Fibroblast of lung (primary cell): ENCODE data around the gene PPP2R1A. TPM values are rescaled to one million over a fixed set of nuclear protein-coding genes. Genes with fewer than 3 reads are reported as not detected.

ENCODE experiments used
- DNase-seq, 2 donors: peaks; one replicate each; pipeline versions ENCODE4 v3.0.0 to v3.0.0-alpha.2; 2010; ENCODE audit warnings: low read depth in 2 of 2
- H2AFZ ChIP-seq: 2 replicates; pipeline ENCODE4 v1.5.1; 2012; ENCODE audit warnings: low read length, control low read depth, inconsistent platforms
- H3K27ac ChIP-seq: 2 replicates; pipeline ENCODE4 v1.5.1; 2011; ENCODE audit warnings: low read length, control low read depth; ENCODE audit not compliant: insufficient read depth
- H3K27me3 ChIP-seq: 2 replicates; pipeline ENCODE4 v1.5.1; 2011; ENCODE audit warnings: mild to moderate bottlenecking, low read length; ENCODE audit not compliant: control insufficient read depth, insufficient read depth
- H3K36me3 ChIP-seq: 2 replicates; pipeline ENCODE4 v1.5.1; 2011; ENCODE audit warnings: low read length; ENCODE audit not compliant: control insufficient read depth, insufficient read depth
- H3K4me1 ChIP-seq: 2 replicates; pipeline ENCODE4 v1.5.1; 2011; ENCODE audit warnings: low read length; ENCODE audit not compliant: control insufficient read depth, insufficient read depth; ENCODE audit errors: extremely low read depth
- H3K4me2 ChIP-seq: 2 replicates; pipeline ENCODE4 v1.5.1; 2011; ENCODE audit warnings: low read length, control low read depth; ENCODE audit not compliant: insufficient read depth; ENCODE audit errors: extremely low read depth
- H3K4me3 ChIP-seq, 4 experiments: fragments of 200-600 bp in 1 of 4; sonication (generic) in 1 of 4; replicated peaks in 1 of 4; 2 replicates each; pipeline ENCODE4 v1.5.1; 2011 to 2016; ENCODE audit warnings: low read length in 4 of 4, low read depth in 3 of 4, mild to moderate bottlenecking in 3 of 4, control low read depth in 2 of 4, inconsistent platforms in 1 of 4, mixed read lengths in 1 of 4; ENCODE audit not compliant: insufficient read depth in 1 of 4; ENCODE audit errors: control extremely low read depth in 1 of 4
- H3K79me2 ChIP-seq: 2 replicates; pipeline ENCODE4 v1.5.1; 2012; ENCODE audit warnings: mild to moderate bottlenecking, low read length, inconsistent platforms; ENCODE audit not compliant: control insufficient read depth, insufficient read depth
- H3K9ac ChIP-seq: 2 replicates; pipeline ENCODE4 v1.5.1; 2011; ENCODE audit warnings: mild to moderate bottlenecking, low read length, control low read depth; ENCODE audit not compliant: insufficient read depth
- H3K9me3 ChIP-seq: 2 replicates; pipeline ENCODE4 v1.5.1; 2012; ENCODE audit warnings: low read depth, low read length; ENCODE audit not compliant: control insufficient read depth, insufficient read depth
- H4K20me1 ChIP-seq: 2 replicates; pipeline ENCODE4 v1.5.1; 2011; ENCODE audit warnings: low read length; ENCODE audit not compliant: control insufficient read depth, insufficient read depth; ENCODE audit errors: extremely low read depth
- EZH2 ChIP-seq: IDR thresholded peaks from 2 replicates; pipeline ENCODE4 v1.5.1; 2012; ENCODE audit warnings: low read length, control low read depth, mild to moderate bottlenecking; ENCODE audit errors: missing control alignments
- polyA plus RNA-seq, 2 donors: library from polyadenylated mRNA; depleted of rRNA in 1 of 2; stranded (reverse) in 1 of 2; unstranded in 1 of 2; fragments of >200 nt; gene quantifications; 2 replicates each; pipeline ENCODE4 v1.2.1, GENCODE V29; 2011 to 2012; ENCODE audit warnings: missing spikeins in 1 of 2
- total RNA-seq: library from RNA; depleted of rRNA; stranded (reverse); fragments of >200 nt; gene quantifications from 2 replicates; pipeline ENCODE4 v1.2.1, GENCODE V29; 2014
- TF ChIP-seq, protein P1 (sequence below), 2 donors: IDR thresholded peaks in 1 of 2; conservative IDR thresholded peaks in 1 of 2; 1 replicate in 1 of 2; 2 replicates in 1 of 2; pipeline ENCODE4 v1.5.1; 2011 to 2012; ENCODE audit warnings: low read length in 2 of 2, control low read depth in 1 of 2, inconsistent platforms in 1 of 2, low read depth in 1 of 2, mild to moderate bottlenecking in 1 of 2

PPP2R1A gene
- total and polyA plus RNA-seq, 2 donors (not counting 1 experiment from before 2014, with no cell fraction given): 115 to 171 TPM

DNA sequence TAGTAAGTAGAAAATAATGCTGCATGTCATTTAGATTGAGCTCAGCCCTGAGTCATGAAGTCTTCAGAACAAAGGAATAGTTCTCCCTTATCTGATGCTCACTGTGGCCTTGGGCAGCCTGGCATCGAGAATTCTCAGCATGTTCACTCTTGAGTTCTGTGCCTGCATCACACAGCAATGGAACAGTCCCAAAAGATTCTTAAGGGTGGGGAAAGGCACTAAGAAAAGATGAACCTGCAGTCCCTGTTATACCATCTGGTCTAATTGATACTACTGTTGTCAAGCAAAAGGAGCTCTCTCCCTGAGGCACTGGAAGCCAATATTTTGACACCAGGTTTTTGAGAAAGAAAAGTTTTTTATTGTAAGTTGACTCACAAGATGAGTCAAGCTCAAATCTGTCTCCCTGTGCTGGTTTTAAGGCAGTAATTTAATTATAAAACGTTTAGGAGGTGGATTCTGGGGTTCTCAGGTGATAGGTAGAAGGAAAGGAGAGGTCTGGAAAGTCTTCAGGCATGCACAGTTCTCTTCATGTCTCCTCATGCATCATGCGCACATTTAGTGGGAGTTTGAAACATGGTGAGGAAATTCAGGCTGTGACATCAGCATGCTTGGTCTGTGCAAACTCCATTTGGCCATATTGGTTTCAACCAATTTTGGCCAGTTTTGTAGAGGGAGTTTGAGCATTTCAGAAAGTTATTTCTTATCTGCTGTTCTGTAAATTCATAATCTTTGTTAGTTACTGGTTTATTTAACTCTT is 41.5 kb downstream of the PPP2R1A start:
- peaks cover 21% of the 10 kb centered on the region for H3K36me3 ChIP-seq
- H3K9me3 ChIP-seq: no peaks in the 10 kb centered on the region
- H3K4me2 ChIP-seq: no peak overlapping the region
- H3K9ac ChIP-seq: no peak overlapping the region
- no peaks in the 10 kb centered on the region for H4K20me1 ChIP-seq
- no peaks in the 10 kb centered on the region for H3K4me1 ChIP-seq
- no peak overlapping the region for H3K27ac ChIP-seq
- TF ChIP-seq, protein P1, sequence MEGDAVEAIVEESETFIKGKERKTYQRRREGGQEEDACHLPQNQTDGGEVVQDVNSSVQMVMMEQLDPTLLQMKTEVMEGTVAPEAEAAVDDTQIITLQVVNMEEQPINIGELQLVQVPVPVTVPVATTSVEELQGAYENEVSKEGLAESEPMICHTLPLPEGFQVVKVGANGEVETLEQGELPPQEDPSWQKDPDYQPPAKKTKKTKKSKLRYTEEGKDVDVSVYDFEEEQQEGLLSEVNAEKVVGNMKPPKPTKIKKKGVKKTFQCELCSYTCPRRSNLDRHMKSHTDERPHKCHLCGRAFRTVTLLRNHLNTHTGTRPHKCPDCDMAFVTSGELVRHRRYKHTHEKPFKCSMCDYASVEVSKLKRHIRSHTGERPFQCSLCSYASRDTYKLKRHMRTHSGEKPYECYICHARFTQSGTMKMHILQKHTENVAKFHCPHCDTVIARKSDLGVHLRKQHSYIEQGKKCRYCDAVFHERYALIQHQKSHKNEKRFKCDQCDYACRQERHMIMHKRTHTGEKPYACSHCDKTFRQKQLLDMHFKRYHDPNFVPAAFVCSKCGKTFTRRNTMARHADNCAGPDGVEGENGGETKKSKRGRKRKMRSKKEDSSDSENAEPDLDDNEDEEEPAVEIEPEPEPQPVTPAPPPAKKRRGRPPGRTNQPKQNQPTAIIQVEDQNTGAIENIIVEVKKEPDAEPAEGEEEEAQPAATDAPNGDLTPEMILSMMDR (conservative IDR thresholded peaks at IDR 0.05 in 1 of 2, IDR thresholded peaks at IDR 0.05 in 1 of 2; ENCODE audit: low read depth in 1 of 2, low read length in 2 of 2): no peak
- TF ChIP-seq EZH2: no peak
- H3K4me3 ChIP-seq: no peak overlapping the region
- no peak overlapping the region for H2AFZ ChIP-seq
- peak in 1 of 2 donors; percentile 47 for DNase-seq
- no peaks in the 10 kb centered on the region for H3K27me3 ChIP-seq
- no peaks in the 10 kb centered on the region for H3K79me2 ChIP-seq

DNA sequence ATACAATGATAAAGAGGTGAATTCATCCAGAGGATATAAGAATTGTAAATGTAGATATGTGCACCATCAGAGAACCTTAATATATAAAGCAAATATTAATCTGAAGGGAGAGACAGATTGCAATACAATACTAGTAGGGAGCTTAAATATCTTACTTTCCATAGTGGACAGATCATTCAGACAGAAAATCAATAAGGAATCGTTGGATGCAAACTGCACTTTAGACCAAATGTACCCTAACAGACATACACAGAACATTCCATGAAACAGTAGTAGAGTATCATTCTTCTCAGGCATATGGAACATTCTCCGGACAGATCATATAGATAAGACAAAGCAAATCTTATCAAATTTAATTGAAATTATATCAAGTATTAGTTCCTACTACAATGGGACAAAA is 44.6 kb downstream of the PPP2R1A start:
- DNase-seq: no peak
- Histone ChIP-seq H4K20me1 (no peaks in the 10 kb centered on the region), H3K4me3 (no peak overlapping the region), H3K27ac (no peak overlapping the region), H3K27me3 (no peaks in the 10 kb centered on the region), H3K9me3 (no peaks in the 10 kb centered on the region), H3K79me2 (no peaks in the 10 kb centered on the region), H3K9ac (no peak overlapping the region), H3K4me1 (no peaks in the 10 kb centered on the region), H2AFZ (no peak overlapping the region), H3K4me2 (no peak overlapping the region), H3K36me3 (no peaks in the 10 kb centered on the region)
- TF ChIP-seq, protein P1 (conservative IDR thresholded peaks at IDR 0.05 in 1 of 2, IDR thresholded peaks at IDR 0.05 in 1 of 2; ENCODE audit: low read depth in 1 of 2, low read length in 2 of 2): no peak
- no peak for TF ChIP-seq EZH2

DNA sequence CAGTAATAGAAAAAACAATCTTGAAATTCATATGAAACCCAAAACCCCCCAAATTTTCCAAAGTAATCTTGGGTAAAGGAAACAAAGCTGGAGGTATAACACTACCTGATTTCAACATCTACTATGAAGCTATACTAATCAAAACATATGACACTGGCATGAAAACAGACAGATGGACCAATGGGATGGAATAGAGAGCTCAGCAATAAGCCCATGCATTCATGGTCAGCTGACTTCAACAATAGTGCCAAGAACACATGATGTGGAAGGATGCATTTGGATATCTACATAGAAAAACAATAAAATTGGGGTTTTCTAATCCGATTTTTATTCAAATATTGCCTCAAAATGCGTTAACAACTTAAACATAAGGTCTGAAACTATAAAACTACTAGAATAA is 47.3 kb downstream of the PPP2R1A start:
- H3K4me2 ChIP-seq: no peak overlapping the region
- no peaks in the 10 kb centered on the region for H3K79me2 ChIP-seq
- no peak for DNase-seq
- no peaks in the 10 kb centered on the region for H3K4me1 ChIP-seq
- H3K9me3 ChIP-seq: no peaks in the 10 kb centered on the region
- no peak overlapping the region for H3K4me3 ChIP-seq
- no peak overlapping the region for H3K9ac ChIP-seq
- no peak overlapping the region for H3K27ac ChIP-seq
- no peak overlapping the region for H2AFZ ChIP-seq
- H3K36me3 ChIP-seq: no peaks in the 10 kb centered on the region
- no peaks in the 10 kb centered on the region for H4K20me1 ChIP-seq
- TF ChIP-seq, protein P1 (conservative IDR thresholded peaks at IDR 0.05 in 1 of 2, IDR thresholded peaks at IDR 0.05 in 1 of 2; ENCODE audit: low read depth in 1 of 2, low read length in 2 of 2): no peak
- TF ChIP-seq EZH2: no peak
- H3K27me3 ChIP-seq: no peaks in the 10 kb centered on the region
